NCI-H1048 (cell line): ENCODE results near the gene DOK6.
"Not testable (repeated sequence)": the region's sequence is repeated elsewhere in the genome, so short reads cannot be mapped to it uniquely, and the experiment has no call there.

ENCODE experiments used
- DNase-seq: peaks from one replicate; lab custom pipeline; 2025; lab: John Stamatoyannopoulos, UW

Gene DOK6

DNA sequence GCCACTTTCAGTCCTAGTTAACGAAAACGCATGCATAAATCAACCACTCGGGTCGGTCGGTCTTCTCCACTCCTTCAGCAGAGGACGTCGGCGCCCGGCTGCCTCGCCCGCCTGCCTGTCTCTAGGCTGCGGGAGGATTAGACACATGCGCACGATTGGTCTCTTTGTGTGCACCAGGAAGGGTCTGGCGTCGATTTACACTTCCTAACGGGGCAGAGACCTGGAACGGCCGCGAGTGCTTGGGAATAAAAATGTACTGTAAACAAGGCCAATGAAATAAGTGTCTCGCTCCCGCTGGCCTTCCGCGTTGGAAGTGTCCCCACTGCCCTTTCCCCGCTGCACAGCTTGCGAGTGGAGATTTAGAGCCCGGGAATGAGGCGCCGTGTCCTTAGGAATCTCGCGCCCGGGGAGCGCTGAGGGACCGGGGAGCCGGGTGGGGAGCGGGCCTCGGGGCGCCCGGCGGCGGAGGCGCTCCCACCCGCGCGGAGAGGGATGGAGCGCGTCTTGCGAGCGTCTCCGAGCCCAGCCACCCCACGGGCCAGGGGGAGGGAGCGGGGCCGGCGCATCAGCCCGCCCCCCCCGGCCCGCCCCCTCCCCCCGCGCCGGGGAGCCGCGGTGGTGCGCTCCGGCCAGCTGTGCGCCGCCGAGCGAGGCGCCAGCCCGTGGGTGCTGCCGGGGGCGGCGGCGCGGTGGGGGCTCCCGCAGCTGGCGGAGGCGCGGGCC is at the start of gene DOK6:
Gene DOK6 (plus strand): TSS at position 636 of the 723 bp plus-strand sequence.
- peak; percentile 13 for DNase-seq

GRCh38 chr18:69353023-69353422 is 47.7 kb upstream of the DOK6 start:
- DNase-seq: no peak

DNA sequence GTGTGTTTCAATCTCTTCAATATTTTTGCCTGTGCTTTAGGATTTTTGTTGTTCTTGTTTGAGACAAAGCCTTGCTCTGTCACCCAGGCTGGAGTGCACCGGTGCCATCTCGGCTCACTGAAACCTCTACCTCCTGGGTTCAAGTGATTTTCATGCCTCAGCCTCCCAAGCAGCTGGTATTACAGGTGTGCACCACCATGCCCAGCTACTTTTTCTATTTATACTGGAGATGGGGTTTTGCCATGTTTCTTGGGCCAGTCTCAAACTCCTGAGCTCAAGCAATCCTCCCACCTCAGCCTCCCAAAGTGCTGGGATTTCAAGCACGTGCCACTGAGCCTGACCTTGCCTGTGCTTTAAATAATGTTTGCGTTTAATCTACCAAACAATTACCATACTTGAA is 43.1 kb upstream of the DOK6 start:
- no peak for DNase-seq

DNA sequence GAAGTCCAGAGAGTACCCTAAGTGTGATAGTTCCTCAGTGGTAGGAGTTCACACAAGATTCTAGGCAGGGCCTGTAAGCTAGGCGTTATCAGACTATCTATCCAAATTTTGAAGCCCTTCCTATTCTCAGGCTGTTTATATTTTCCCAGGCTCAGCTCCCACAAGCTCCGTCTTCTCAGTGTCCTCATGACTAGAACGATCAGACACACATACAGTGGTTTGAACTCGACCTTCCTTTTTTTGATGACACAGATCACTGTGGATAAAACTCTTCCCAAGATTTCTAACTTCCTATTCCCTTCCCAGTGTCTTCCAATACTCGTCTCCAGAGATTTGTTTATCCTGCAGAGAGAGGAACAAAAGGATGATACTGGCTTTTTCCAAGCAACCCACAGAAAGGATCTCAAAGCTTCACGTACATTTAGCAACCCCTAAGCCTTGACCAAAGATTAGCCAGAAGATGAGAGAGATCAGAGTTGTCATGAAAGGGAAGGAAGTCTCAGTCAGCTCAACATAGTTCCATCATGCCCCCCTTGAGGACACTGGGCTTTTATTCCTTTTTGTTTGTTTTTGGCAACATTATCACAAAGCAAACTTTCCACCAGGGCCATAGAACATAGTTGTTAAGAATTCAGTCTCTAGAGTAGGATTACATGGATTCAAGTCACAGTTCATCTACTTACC is 42.3 kb upstream of the DOK6 start:
- DNase-seq: no peak

- not testable (repeated sequence) for DNase-seq
Observed at GRCh38 chr18:69359768-69360167, 40.9 kb upstream of the DOK6 start.

DNA sequence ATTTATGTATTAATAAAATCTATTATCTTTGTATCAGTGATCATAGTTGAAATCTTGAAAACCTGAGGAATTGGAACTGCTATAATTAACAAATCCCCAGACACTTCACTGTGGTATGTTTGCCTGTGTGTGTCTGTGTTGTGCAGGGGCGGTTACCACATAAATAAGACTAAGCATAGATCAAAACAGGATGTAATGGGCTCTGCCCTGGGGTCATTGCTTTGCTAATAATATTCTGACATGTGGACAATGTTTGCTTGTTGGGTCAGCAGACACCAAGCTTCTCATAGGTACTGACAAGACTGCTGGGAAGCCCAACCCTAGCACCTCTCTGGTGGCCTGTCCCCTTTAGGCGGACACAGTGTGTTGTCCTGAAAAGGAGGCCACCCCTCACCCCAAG is 35.8 kb upstream of the DOK6 start:
- DNase-seq: no peak

DNA sequence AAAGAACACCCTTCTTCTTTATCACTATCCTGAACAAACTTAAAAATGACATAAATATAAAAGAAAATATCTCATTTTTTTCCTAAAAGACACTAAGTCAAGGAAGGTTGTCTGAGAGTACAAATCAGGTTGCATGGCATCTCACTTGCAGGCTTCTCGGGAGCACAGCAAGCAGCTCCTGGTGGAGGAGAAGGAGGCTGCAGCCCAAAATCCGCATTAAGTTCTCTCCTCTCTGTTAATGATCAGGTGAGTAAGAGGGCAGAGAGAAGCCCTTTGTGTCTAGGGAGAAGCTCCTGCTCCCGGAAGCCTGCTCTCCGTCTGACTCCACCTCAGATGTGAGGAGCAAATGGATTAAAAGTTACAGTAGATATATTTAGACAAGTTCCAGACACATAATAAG is 35.0 kb upstream of the DOK6 start:
- DNase-seq: no peak

- no peak for DNase-seq
Observed at GRCh38 chr18:69367104-69367503, 33.6 kb upstream of the DOK6 start.

GRCh38 chr18:69371729-69372128 is 29.0 kb upstream of the DOK6 start:
- no peak for DNase-seq

GRCh38 chr18:69380324-69380723 is 20.4 kb upstream of the DOK6 start:
- no peak for DNase-seq

DNA sequence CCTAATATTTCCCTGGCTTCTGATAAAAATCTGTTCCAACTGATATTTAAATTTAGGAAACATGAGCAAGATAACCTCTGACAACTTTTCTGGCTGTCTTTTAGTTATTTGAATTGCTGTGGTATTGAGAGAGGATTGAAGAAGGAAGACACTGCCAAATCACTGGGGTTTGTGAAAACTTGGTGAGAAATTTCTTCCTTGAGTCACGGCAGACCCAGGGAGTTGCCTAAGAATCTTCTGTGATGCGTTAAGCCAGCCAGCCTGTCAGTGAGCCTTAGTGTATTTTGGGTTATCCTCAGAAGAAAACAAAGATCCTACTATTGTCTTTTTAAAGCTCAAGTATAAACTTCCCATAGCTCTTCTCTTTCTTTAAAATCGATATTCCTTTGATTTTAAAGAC is 17.5 kb upstream of the DOK6 start:
- DNase-seq: no peak

DNA sequence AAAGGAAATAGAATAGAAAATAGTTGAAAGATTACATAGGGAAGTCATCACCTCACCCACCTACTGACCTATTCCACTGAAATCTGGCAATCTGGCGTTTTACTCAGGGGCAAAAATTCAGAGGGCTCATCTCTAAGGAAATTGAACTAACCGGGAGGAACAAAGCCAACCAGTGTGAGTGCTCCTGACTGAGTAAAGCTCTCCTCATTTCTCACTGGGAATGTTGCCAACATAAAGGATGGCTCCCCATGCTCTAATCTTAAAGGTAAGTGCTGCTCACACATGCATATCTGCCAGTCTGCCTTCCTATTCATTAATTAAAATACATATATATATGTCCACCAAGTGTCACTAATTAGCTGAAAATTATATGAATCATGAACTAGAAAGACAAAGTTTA is 13.5 kb upstream of the DOK6 start:
- no peak for DNase-seq

- no peak for DNase-seq
Observed at GRCh38 chr18:69388222-69388621, 12.5 kb upstream of the DOK6 start.

DNA sequence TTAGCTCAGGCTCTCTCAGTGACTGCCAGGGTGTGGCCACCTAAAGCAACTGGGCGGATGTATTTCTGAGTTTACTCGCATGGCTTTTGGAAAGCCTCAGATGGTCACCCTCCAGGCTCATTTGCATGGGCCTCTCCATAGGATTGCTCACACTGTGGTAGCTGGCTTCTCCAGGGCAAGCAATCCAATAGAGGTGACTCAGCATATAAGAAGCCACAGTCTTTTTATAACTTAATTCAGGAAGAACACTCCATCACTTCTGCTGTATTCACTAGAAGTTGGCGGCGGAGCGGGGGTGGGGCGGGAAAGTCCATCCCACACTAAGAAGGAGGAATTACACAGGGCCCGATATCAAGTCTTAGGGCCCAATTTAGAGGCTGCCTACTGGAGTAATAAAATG is 3.6 kb upstream of the DOK6 start:
- DNase-seq: no peak

DNA sequence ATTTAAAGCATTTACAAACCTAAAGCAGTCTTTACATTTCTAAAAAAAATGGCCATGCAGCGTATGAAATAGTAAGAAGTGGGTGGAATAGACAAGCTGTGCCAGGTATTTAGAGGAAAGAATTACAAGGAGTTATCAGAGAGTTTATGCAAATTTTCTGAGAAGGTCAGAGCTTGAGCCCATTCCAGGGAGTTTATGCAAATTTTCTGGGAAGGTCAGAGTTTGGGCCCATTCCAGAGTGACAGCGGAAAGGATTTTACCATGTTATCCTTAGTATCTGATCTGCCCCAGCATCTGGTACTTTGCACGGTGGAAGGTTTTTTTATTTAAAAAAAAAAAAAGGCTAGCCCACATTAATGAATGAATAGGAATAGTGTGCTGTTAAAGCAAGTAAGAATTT is 1.4 kb upstream of the DOK6 start:
- DNase-seq: peak; percentile 34

- no peak for DNase-seq
Observed at GRCh38 chr18:69400976-69401225, 213 bp downstream of the DOK6 start.

GRCh38 chr18:69401226-69401971 is 711 bp downstream of the DOK6 start:
- no peak for DNase-seq

DNA sequence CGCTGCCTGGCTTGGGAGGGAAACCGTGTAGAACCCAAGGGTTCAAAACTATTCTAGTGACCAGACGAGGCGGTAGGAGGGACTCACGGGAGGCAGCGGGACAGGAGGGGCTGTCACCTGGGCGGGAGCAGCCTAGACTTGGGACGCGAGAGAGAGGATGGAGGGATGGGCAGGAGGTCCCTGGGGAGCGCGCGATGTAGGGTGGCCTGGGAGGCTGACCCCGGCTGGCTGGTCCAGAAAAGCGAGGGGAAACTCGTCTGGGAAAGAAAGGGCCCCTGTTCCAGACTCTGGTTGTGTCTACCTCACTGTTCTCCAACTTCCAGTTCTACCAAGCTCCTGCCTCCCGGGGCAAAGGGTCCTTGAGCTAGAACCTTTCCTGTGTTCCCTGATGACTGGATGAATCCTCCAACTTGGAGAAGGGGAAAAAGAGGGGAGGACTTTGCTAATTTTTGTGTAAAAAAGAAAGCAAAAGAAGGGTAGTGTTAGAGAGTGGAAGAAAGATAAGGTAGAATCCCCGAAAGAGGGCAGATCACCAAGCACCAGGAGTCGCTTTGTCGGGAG is 1.4 kb downstream of the DOK6 start:
- no peak for DNase-seq

DNA sequence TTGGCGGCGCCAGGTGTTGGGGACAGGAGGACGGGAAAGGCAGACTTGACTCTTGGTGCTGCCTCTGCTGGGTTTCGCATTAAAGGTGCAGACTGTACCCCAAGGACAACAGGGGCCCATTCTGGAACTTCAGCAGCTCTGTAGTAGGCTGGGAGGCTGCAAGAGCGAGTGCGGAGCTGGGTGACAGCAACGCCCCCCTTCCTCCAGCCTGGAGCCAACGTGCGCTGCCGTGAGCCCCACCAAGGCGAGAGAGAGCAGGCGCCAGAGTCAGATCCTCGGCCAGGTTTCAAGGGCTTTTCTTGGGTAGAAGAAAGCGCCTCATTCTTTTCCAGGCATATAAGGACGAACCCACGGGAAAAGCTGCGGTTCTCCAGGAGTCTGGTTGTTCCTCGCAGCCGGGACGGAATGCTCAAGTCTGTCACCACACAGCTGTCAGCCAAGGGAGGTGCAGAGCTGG is 1.9 kb downstream of the DOK6 start:
- no peak for DNase-seq

GRCh38 chr18:69408522-69408921 is 7.8 kb downstream of the DOK6 start:
- no peak for DNase-seq

- no peak for DNase-seq
Observed at GRCh38 chr18:69411199-69411598, 10.5 kb downstream of the DOK6 start.

- DNase-seq: no peak
Observed at GRCh38 chr18:69414184-69414583, 13.5 kb downstream of the DOK6 start.

- DNase-seq: no peak
Observed at GRCh38 chr18:69432847-69433246, 32.2 kb downstream of the DOK6 start.
